K562 (cell line): ENCODE data around the gene HS2ST1. TPM values are rescaled to one million over a fixed set of nuclear protein-coding genes. Genes with fewer than 3 reads are reported as not detected.

ENCODE experiments used
- ARNT ChIP-seq, 2 experiments: fragments of 450-650 bp; IDR thresholded peaks; 2 replicates each; pipeline ENCODE4 v1.6.1; 2016; ENCODE audit warnings: mild to moderate bottlenecking in 1 of 2
- BRD9 ChIP-seq: fragments of 450-650 bp; IDR thresholded peaks from 2 replicates; pipeline ENCODE4 v1.6.1; 2018; ENCODE audit warnings: low read depth; ENCODE audit not compliant: partially characterized antibody
- CHD1 ChIP-seq: fragments of 200-600 bp; sonication (generic); IDR thresholded peaks from one replicate; pipeline ENCODE4 v1.6.1; 2012; ENCODE audit warnings: mild to moderate bottlenecking, moderate library complexity, low read length, inconsistent platforms
- FOXK1 ChIP-seq: sonication (generic); formaldehyde crosslinking; IDR thresholded peaks from 2 replicates; pipeline ENCODE4 v1.8.0; 2022; ENCODE audit warnings: missing genetic modification reagents, mild to moderate bottlenecking, borderline replicate concordance
- HDAC1 ChIP-seq, 2 experiments: fragments of 450-650 bp; IDR thresholded peaks; 2 replicates each; pipeline ENCODE4 v1.6.1; 2016 to 2017; ENCODE audit warnings: inconsistent platforms in 1 of 2, mild to moderate bottlenecking in 1 of 2, moderate library complexity in 1 of 2
- MBD2 ChIP-seq: sonication (generic); IDR thresholded peaks from 2 replicates; pipeline ENCODE4 v1.6.1; 2016; ENCODE audit warnings: low read depth, borderline replicate concordance
- MYBL2 ChIP-seq, 2 experiments: fragments of 450-650 bp in 1 of 2; sonication (generic) in 1 of 2; formaldehyde crosslinking in 1 of 2; IDR thresholded peaks; 2 replicates each; pipeline versions ENCODE4 v1.6.1 to v1.8.1; 2017 to 2022; ENCODE audit warnings: borderline replicate concordance in 1 of 2, inconsistent platforms in 1 of 2, low read depth in 1 of 2, mild to moderate bottlenecking in 1 of 2, missing genetic modification reagents in 1 of 2, moderate library complexity in 1 of 2
- NBN ChIP-seq: fragments of 450-650 bp; IDR thresholded peaks from 2 replicates; pipeline ENCODE4 v1.6.1; 2016; ENCODE audit warnings: low read depth, mild to moderate bottlenecking
- NR4A1 ChIP-seq, 2 experiments: fragments of 250-450 bp in 1 of 2; fragments of 450-650 bp in 1 of 2; sonication (Bioruptor Pico) in 1 of 2; IDR thresholded peaks; 2 replicates each; pipeline versions ENCODE4 v1.4.0 to v1.6.1; 2016 to 2020; ENCODE audit warnings: mild to moderate bottlenecking in 2 of 2, missing compliant biosample characterization in 1 of 2, missing genetic modification characterization in 1 of 2, moderate library complexity in 1 of 2
- NUFIP1 ChIP-seq: fragments of 450-650 bp; IDR thresholded peaks from 2 replicates; pipeline ENCODE4 v1.6.1; 2018; ENCODE audit not compliant: partially characterized antibody
- PHF20 ChIP-seq: fragments of 450-650 bp; IDR thresholded peaks from 2 replicates; pipeline ENCODE4 v1.6.1; 2018; ENCODE audit not compliant: partially characterized antibody
- POLR2AphosphoS2 ChIP-seq: IDR thresholded peaks from 2 replicates; pipeline ENCODE4 v1.6.1; 2012; ENCODE audit warnings: low read length, improper control_type of control experiment
- RFX1 ChIP-seq: fragments of 450-650 bp; IDR thresholded peaks from 2 replicates; pipeline ENCODE4 v1.6.1; 2016; ENCODE audit warnings: mild to moderate bottlenecking, moderate library complexity
- SIN3A ChIP-seq, 2 experiments: fragments of 150-350 bp in 1 of 2; IDR thresholded peaks; 2 replicates each; pipeline ENCODE4 v1.6.1; 2011 to 2016; ENCODE audit warnings: borderline replicate concordance in 2 of 2, low read depth in 2 of 2, low read length in 2 of 2, mild to moderate bottlenecking in 2 of 2, moderate library complexity in 2 of 2; ENCODE audit not compliant: control insufficient read depth in 1 of 2
- SRSF7 ChIP-seq: fragments of 200-400 bp; formaldehyde crosslinking; optimal IDR thresholded peaks from 2 replicates; pipeline ENCODE3; 2017; ENCODE audit warnings: mild to moderate bottlenecking, low read depth, low read length
- TBP ChIP-seq: optimal IDR thresholded peaks from 2 replicates; pipeline ENCODE3; 2011; ENCODE audit warnings: low read depth, low read length, improper control_type of control experiment
- TCF3 ChIP-seq: sonication (generic); formaldehyde crosslinking; IDR thresholded peaks from 2 replicates; pipeline ENCODE4 v1.4.0; 2020; ENCODE audit warnings: mild to moderate bottlenecking, missing genetic modification reagents
- TGIF2 ChIP-seq: sonication (generic); formaldehyde crosslinking; IDR thresholded peaks from 2 replicates; pipeline ENCODE4 v1.8.1; 2022; ENCODE audit warnings: mild to moderate bottlenecking, missing genetic modification reagents, moderate library complexity
- TRIM24 ChIP-seq, 2 experiments: fragments of 450-650 bp; IDR thresholded peaks; 2 replicates each; pipeline ENCODE4 v1.6.1; 2016
- ZC3H4 ChIP-seq: sonication (generic); formaldehyde crosslinking; IDR thresholded peaks from 2 replicates; pipeline ENCODE4 v1.9.0; 2021; ENCODE audit warnings: missing genetic modification reagents, borderline replicate concordance
- ZNF174 ChIP-seq: fragments of 250-450 bp; sonication (Bioruptor Pico); IDR thresholded peaks from 2 replicates; pipeline ENCODE4 v1.4.0; 2020; ENCODE audit warnings: mild to moderate bottlenecking
- ZNF584 ChIP-seq: fragments of 200-800 bp; sonication (Bioruptor generic); IDR thresholded peaks from 2 replicates; pipeline ENCODE4 v1.6.1; 2016; ENCODE audit warnings: low read depth, mild to moderate bottlenecking, missing genetic modification characterization, missing compliant biosample characterization
- ZNF830 ChIP-seq: fragments of 250-450 bp; sonication (Bioruptor Pico); IDR thresholded peaks from 2 replicates; pipeline ENCODE4 v1.5.0; 2021; ENCODE audit warnings: mild to moderate bottlenecking
- polyA plus RNA-seq, 8 experiments: library from polyadenylated mRNA; depleted of rRNA in 4 of 8; stranded (reverse) in 5 of 8; unstranded in 3 of 8; fragments of >200 nt; fragmentation: Nextera tagmentation in 2 of 8; fragmentation: Illumina TruSeq in 1 of 8; extraction: Ambion mirVana in 2 of 8; extraction: Trizol in 1 of 8; gene quantifications; 2 replicates each; pipeline versions ENCODE4 v1.2.1 to v1.2.3, GENCODE V29; 2011 to 2014; ENCODE audit warnings: inconsistent platforms in 1 of 8, missing spikeins in 1 of 8
- total RNA-seq, 7 experiments: library from RNA; depleted of rRNA in 6 of 7; stranded (reverse); fragments of >200 nt in 6 of 7; fragmentation: Illumina TruSeq in 2 of 7; extraction: Trizol in 2 of 7; gene quantifications; 2 replicates each; pipeline versions ENCODE4 v1.2.1 to v1.2.3, GENCODE V29; 2011 to 2021; ENCODE audit warnings: low replicate concordance in 1 of 7
- TF ChIP-seq, protein P1 (sequence below): sonication (generic); formaldehyde crosslinking; IDR thresholded peaks from 2 replicates; pipeline ENCODE4 v1.8.1; 2022; ENCODE audit warnings: missing genetic modification reagents
- TF ChIP-seq, protein P2 (sequence below): sonication (generic); formaldehyde crosslinking; IDR thresholded peaks from 2 replicates; pipeline ENCODE4 v1.8.0; 2022; ENCODE audit warnings: mild to moderate bottlenecking, missing genetic modification reagents
- TF ChIP-seq, protein P3 (sequence below): fragments of 450-650 bp; IDR thresholded peaks from 2 replicates; pipeline ENCODE4 v1.6.1; 2016; ENCODE audit warnings: missing biosample characterization, missing genetic modification characterization

HS2ST1 gene
- total and polyA plus RNA-seq, 9 of the 15 experiments (the other 6 are each of a cell fraction or from before 2014, with no cell fraction given), result 7.7 to 43.3 (median 25.8) TPM

DNA sequence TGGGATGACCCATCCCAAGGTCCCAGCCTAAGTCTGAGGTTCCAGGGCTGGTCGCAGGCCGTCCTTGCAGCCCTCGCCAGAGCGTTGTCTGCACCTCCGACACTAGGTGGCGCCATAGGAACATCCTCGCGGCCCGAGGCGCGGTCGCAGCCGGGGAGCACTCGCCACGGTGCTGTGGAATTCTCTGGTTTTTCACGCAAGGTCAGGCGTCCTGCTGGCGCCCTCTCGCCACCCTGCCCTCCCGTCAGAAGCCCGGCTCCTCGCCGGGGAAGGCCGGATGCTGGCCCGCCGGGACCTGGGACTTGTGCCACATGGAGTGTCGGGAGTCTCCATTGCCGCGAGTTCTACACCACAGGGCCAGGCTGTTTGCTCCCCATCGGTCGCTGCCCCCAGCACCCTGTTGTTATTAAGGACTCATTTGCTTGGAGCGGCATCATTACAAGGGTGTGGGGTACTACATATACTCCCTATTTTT is 217.4 kb downstream of the HS2ST1 start (continued):
- TF ChIP-seq HDAC1 (IDR thresholded peaks at IDR 0.05) (no peak), TBP (no peak), ZNF830 (CRISPR knock-in tag) (no peak), TGIF2 (CRISPR knock-in tag) (no peak), TRIM24 (IDR thresholded peaks at IDR 0.05) (no peak), ZNF174 (CRISPR knock-in tag) (no peak), MYBL2 (IDR thresholded peaks at IDR 0.05; ENCODE audit: low read depth) (no peak), MYBL2 (CRISPR knock-in tag; IDR thresholded peaks at IDR 0.05; ENCODE audit: borderline replicate concordance) (no peak), PHF20 (no peak), SIN3A (IDR thresholded peaks at IDR 0.05; ENCODE audit: borderline replicate concordance in 2 of 2, control insufficient read depth in 1 of 2, low read depth in 2 of 2, low read length in 2 of 2) (no peak), POLR2AphosphoS2 (no peak), ARNT (IDR thresholded peaks at IDR 0.05) (no peak), RFX1 (no peak), ZNF584 (no peak), CHD1 (no peak), BRD9 (no peak), NUFIP1 (no peak), NR4A1 (CRISPR knock-in tag; IDR thresholded peaks at IDR 0.05) (no peak), NR4A1 (tag; IDR thresholded peaks at IDR 0.05) (no peak), FOXK1 (no peak), NBN (no peak), MBD2 (no peak), ZC3H4 (CRISPR knock-in tag) (no peak), SRSF7 (no peak), TCF3 (CRISPR knock-in tag) (no peak)
- TF ChIP-seq, protein P1, sequence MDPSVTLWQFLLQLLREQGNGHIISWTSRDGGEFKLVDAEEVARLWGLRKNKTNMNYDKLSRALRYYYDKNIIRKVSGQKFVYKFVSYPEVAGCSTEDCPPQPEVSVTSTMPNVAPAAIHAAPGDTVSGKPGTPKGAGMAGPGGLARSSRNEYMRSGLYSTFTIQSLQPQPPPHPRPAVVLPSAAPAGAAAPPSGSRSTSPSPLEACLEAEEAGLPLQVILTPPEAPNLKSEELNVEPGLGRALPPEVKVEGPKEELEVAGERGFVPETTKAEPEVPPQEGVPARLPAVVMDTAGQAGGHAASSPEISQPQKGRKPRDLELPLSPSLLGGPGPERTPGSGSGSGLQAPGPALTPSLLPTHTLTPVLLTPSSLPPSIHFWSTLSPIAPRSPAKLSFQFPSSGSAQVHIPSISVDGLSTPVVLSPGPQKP (CRISPR knock-in tag), result no peak
- TF ChIP-seq, protein P2, sequence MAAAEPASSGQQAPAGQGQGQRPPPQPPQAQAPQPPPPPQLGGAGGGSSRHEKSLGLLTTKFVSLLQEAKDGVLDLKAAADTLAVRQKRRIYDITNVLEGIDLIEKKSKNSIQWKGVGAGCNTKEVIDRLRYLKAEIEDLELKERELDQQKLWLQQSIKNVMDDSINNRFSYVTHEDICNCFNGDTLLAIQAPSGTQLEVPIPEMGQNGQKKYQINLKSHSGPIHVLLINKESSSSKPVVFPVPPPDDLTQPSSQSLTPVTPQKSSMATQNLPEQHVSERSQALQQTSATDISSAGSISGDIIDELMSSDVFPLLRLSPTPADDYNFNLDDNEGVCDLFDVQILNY (CRISPR knock-in tag), result no peak
- TF ChIP-seq, protein P3, sequence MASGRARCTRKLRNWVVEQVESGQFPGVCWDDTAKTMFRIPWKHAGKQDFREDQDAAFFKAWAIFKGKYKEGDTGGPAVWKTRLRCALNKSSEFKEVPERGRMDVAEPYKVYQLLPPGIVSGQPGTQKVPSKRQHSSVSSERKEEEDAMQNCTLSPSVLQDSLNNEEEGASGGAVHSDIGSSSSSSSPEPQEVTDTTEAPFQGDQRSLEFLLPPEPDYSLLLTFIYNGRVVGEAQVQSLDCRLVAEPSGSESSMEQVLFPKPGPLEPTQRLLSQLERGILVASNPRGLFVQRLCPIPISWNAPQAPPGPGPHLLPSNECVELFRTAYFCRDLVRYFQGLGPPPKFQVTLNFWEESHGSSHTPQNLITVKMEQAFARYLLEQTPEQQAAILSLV (tag), result no peak
